ENCODE results near the gene GCAT. TPM values are rescaled to one million over a fixed set of nuclear protein-coding genes. Genes with fewer than 3 reads are reported as not detected.

Gene GCAT
- total RNA-seq, 1 donor from 2014 or later = 11.9 TPM

DNA sequence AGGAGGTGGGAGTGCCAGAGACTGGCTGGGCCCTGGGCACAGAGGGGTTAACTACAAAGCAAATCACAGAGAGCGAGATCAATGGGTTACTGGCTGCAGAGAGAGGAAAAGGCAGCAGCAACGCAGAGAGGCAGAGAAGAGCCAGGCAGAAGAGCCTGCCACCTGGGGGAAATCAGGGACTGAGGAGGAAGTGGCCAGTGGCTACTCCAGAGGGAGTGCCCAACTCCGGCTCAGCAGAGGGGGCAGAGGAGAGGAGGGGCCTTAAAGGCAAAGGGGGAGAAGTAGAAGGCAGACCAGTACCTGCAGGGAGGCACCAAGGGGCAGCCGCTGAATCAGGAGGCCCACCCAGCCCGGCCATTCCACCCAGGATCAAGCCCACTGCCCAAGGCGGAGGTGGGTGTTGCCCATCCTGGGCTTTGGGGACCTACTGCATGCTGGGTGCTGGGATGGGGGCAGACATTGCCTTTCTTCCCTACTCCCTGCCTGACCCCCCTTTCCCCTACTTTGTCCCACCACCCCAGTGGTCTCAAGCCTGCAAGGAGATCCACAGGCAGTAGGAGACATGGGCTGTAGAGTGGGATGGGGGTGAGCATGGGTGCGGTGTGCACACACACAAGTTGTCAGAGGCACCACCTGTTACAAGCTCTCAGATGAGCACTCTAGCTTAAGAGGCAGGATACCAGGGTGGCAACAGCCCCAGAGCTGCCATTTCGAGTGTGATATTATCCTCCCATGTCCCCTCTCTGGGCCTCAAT is 14.5 kb downstream of the GCAT start:
- peaks cover 27% of the 10 kb centered on the region for H3K27me3 Mint-ChIP-seq (ENCODE audit: unreplicated experiment)

DNA sequence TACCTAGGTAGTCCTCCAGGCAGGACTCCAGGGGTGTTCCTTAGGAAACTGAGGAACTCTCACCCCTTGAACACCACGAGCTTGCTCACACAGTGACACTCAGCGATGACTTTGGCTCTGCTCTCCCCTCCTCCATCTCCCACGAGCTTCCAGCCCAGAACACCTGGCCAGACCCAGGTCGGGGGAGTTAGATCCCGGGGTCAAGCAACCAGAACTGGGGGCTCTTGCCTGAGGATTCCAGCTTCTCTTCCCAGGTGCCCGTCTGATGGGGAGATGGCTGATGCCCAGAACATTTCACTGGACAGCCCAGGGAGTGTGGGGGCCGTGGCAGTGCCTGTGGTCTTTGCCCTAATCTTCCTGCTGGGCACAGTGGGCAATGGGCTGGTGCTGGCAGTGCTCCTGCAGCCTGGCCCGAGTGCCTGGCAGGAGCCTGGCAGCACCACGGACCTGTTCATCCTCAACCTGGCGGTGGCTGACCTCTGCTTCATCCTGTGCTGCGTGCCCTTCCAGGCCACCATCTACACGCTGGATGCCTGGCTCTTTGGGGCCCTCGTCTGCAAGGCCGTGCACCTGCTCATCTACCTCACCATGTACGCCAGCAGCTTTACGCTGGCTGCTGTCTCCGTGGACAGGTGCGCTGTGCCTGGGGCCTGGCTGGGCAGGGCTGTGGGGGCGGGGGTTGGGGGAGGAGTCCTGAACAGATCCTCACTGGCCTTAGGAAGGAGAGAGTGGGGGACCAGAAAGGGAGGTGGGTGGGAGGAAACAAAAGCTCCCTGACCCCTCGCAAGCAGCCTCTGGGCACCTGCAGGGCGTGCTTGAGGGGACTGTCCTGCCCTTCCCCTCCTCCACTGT is 15.6 kb downstream of the GCAT start, which contains the start of gene GALR3:
TSS of gene GALR3 (plus strand) at position 249 of the 852 bp plus-strand sequence. CDS start at position 274, 25 bp downstream.
- Mint-ChIP-seq H3K27me3 (ENCODE audit: unreplicated experiment) (peaks cover 29% of the 10 kb centered on the region), H3K27ac (ENCODE audit: unreplicated experiment) (no peak within 1 kb of the TSS), H3K4me3 (ENCODE audit: unreplicated experiment) (peak within 1 kb of the TSS; percentile 75), H3K4me1 (ENCODE audit: low read depth, unreplicated experiment) (peaks cover 4% of the 10 kb centered on the region), H3K36me3 (ENCODE audit: unreplicated experiment) (no peaks in the 10 kb centered on the region), H3K9me3 (ENCODE audit: unreplicated experiment) (peaks cover 8% of the 10 kb centered on the region)
- no peak for DNase-seq
- TF ChIP-seq, protein P1, sequence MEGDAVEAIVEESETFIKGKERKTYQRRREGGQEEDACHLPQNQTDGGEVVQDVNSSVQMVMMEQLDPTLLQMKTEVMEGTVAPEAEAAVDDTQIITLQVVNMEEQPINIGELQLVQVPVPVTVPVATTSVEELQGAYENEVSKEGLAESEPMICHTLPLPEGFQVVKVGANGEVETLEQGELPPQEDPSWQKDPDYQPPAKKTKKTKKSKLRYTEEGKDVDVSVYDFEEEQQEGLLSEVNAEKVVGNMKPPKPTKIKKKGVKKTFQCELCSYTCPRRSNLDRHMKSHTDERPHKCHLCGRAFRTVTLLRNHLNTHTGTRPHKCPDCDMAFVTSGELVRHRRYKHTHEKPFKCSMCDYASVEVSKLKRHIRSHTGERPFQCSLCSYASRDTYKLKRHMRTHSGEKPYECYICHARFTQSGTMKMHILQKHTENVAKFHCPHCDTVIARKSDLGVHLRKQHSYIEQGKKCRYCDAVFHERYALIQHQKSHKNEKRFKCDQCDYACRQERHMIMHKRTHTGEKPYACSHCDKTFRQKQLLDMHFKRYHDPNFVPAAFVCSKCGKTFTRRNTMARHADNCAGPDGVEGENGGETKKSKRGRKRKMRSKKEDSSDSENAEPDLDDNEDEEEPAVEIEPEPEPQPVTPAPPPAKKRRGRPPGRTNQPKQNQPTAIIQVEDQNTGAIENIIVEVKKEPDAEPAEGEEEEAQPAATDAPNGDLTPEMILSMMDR (IDR thresholded peaks at IDR 0.05; ENCODE audit: partially characterized antibody, unreplicated experiment) = no peak

More for the DNA sequence above, 14.5 kb downstream of the GCAT start:
- no peak overlapping the region for H3K27ac Mint-ChIP-seq (ENCODE audit: unreplicated experiment)
- H3K4me3 Mint-ChIP-seq (ENCODE audit: unreplicated experiment) = peak overlapping the region; percentile 48
- no peak for DNase-seq
- H3K36me3 Mint-ChIP-seq (ENCODE audit: unreplicated experiment) = no peaks in the 10 kb centered on the region
- H3K4me1 Mint-ChIP-seq (ENCODE audit: low read depth, unreplicated experiment) = peaks cover 6% of the 10 kb centered on the region
- peaks cover 8% of the 10 kb centered on the region for H3K9me3 Mint-ChIP-seq (ENCODE audit: unreplicated experiment)
- TF ChIP-seq, protein P1 (IDR thresholded peaks at IDR 0.05; ENCODE audit: partially characterized antibody, unreplicated experiment) = no peak

DNA sequence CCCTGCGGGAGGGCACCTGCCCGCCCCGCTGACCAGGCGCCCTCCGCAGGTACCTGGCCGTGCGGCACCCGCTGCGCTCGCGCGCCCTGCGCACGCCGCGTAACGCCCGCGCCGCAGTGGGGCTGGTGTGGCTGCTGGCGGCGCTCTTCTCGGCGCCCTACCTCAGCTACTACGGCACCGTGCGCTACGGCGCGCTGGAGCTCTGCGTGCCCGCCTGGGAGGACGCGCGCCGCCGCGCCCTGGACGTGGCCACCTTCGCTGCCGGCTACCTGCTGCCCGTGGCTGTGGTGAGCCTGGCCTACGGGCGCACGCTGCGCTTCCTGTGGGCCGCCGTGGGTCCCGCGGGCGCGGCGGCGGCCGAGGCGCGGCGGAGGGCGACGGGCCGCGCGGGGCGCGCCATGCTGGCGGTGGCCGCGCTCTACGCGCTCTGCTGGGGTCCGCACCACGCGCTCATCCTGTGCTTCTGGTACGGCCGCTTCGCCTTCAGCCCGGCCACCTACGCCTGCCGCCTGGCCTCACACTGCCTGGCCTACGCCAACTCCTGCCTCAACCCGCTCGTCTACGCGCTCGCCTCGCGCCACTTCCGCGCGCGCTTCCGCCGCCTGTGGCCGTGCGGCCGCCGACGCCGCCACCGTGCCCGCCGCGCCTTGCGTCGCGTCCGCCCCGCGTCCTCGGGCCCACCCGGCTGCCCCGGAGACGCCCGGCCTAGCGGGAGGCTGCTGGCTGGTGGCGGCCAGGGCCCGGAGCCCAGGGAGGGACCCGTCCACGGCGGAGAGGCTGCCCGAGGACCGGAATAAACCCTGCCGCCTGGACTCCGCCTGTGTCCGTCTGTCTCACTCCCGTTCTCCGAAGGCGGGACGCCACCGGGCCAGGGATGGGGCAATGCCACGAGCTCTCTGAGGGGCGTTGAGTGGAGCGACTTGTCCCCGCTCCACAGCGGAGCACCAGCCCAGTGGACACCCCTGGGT is 17.2 kb downstream of the GCAT start:
- Mint-ChIP-seq H3K4me3 (ENCODE audit: unreplicated experiment) (peak overlapping the region; percentile 68), H3K27ac (ENCODE audit: unreplicated experiment) (no peak overlapping the region), H3K27me3 (ENCODE audit: unreplicated experiment) (peaks cover 23% of the 10 kb centered on the region), H3K9me3 (ENCODE audit: unreplicated experiment) (peaks cover 5% of the 10 kb centered on the region), H3K36me3 (ENCODE audit: unreplicated experiment) (peaks cover 4% of the 10 kb centered on the region), H3K4me1 (ENCODE audit: low read depth, unreplicated experiment) (peaks cover 4% of the 10 kb centered on the region)
- DNase-seq = peak; percentile 54
- TF ChIP-seq, protein P1 (IDR thresholded peaks at IDR 0.05; ENCODE audit: partially characterized antibody, unreplicated experiment) = no peak

DNA sequence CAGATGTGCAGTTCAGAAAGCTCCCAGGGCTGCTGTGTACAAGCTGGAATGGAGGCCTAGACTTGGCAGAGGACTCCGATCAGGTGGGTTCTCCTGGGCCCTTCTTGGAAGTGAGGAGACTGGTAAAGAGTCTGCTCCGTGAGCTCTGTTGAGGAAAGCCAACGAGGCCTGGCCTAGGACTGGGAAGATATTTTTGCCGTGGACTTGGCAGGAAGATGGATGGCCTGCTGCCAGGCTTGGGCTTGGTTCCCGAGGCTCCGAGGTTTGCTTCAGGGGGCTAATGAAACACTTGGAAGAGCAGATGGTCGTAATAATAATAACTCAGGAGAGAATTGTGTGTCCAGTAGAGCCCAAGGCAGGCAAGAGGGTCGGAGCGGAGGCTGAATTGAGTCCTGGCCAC is 19.3 kb downstream of the GCAT start:
- no peak overlapping the region for H3K4me3 Mint-ChIP-seq (ENCODE audit: unreplicated experiment)

More for the DNA sequence above, 19.3 kb downstream of the GCAT start:
- Mint-ChIP-seq H3K27me3 (ENCODE audit: unreplicated experiment) (peaks cover 19% of the 10 kb centered on the region), H3K27ac (ENCODE audit: unreplicated experiment) (peak overlapping the region; percentile 62), H3K36me3 (ENCODE audit: unreplicated experiment) (peaks cover 4% of the 10 kb centered on the region), H3K9me3 (ENCODE audit: unreplicated experiment) (peaks cover 5% of the 10 kb centered on the region), H3K4me1 (ENCODE audit: low read depth, unreplicated experiment) (peaks cover 1% of the 10 kb centered on the region)
- DNase-seq = no peak
- TF ChIP-seq, protein P1 (IDR thresholded peaks at IDR 0.05; ENCODE audit: partially characterized antibody, unreplicated experiment) = no peak
